ENCODE measurements around the gene WNT7A. TPM values are rescaled to one million over a fixed set of nuclear protein-coding genes. Genes with fewer than 3 reads are reported as not detected.

Gene WNT7A
- total and polyA plus RNA-seq, 2 donors = 0.08 TPM; not detected in 1

DNA sequence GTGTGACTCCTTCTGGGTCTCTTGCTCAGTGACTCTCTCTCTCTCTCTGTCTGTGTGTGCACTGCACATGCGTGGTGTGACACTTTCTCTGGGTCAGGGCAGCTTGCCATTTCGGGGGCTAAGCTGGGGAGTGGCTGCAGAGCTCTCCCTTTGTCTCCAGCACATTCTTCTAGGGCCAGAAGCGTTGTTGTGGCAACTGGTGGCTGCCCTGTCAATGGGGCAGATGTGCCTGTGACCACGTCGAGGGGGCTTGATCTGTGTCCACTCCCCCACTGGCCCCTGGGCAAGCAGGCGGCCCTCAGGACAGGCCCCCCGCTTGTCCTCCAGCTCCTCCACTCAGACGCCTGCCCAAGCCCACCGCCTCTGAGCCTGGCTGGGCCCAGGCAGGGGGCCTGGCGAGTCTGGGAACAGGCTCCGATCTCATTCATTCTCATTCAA, 67.8 kb downstream of the WNT7A start:
- no peak for DNase-seq (ENCODE audit: extremely low spot score)
- 65% methylated on average over 11 of the region's 11 CpGs for whole genome bisulfite sequencing

DNA sequence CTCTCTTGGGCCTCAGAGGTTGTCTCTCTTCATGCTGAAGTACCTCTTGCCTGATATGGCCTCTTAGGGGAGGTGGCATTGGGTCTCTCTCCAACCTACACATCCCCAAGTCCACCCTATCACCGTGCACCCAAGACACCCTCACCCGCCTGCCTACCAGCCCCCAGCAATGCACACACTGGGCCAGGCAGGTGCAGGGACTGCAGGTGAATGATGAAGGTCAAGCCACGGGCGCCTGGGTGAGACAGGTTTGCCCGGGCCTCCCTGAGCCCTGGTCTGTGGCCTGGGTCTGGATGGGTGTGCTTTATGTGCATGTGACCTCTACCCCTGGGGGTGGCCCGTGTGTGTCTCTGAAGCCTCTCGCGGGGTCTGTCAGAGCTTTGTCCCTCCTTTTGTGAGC, 68.3 kb downstream of the WNT7A start:
- H3K27ac ChIP-seq (ENCODE audit: low read depth) = no peak overlapping the region
- no peak for DNase-seq (ENCODE audit: extremely low spot score)
- WGBS = 61% methylated on average over 8 of the region's 8 CpGs

More for the DNA sequence above, 67.8 kb downstream of the WNT7A start:
- Histone ChIP-seq H3K4me1 (ENCODE audit: insufficient read depth) (no peaks in the 10 kb centered on the region), H3K36me3 (ENCODE audit: insufficient read depth) (no peaks in the 10 kb centered on the region), H3K27ac (ENCODE audit: low read depth) (no peak overlapping the region), H3K4me3 (ENCODE audit: low read depth, low read length) (no peak overlapping the region)

DNA sequence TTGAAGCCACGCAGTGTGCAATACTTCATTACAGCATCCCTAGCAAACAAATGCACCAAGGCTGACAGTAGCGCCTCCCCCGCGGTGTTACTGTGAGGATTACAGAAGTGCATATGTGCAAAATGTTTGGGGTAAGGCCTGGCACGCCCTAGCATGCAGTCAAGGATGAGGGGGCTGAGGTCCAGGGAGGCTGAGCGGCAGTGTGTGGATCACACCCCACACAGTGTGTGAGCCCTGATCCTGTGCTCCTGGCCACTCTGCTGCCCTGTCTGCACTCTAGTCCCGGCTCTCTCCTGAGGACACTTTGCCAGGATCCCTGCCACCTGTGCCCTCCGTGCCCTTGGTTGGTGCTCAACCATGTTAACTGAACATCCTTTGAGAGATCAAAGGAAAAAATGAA, 71.3 kb downstream of the WNT7A start:
- no peak for DNase-seq (ENCODE audit: extremely low spot score)
- Histone ChIP-seq H3K4me3 (ENCODE audit: low read depth, low read length) (no peak overlapping the region), H3K36me3 (ENCODE audit: insufficient read depth) (no peaks in the 10 kb centered on the region), H3K27ac (ENCODE audit: low read depth) (no peak overlapping the region), H3K4me1 (ENCODE audit: insufficient read depth) (no peaks in the 10 kb centered on the region)
- WGBS = 87% methylated on average over 8 of the region's 8 CpGs

More for the DNA sequence above, 68.3 kb downstream of the WNT7A start:
- Histone ChIP-seq H3K4me3 (ENCODE audit: low read depth, low read length) (no peak overlapping the region), H3K36me3 (ENCODE audit: insufficient read depth) (no peaks in the 10 kb centered on the region), H3K4me1 (ENCODE audit: insufficient read depth) (no peaks in the 10 kb centered on the region)

DNA sequence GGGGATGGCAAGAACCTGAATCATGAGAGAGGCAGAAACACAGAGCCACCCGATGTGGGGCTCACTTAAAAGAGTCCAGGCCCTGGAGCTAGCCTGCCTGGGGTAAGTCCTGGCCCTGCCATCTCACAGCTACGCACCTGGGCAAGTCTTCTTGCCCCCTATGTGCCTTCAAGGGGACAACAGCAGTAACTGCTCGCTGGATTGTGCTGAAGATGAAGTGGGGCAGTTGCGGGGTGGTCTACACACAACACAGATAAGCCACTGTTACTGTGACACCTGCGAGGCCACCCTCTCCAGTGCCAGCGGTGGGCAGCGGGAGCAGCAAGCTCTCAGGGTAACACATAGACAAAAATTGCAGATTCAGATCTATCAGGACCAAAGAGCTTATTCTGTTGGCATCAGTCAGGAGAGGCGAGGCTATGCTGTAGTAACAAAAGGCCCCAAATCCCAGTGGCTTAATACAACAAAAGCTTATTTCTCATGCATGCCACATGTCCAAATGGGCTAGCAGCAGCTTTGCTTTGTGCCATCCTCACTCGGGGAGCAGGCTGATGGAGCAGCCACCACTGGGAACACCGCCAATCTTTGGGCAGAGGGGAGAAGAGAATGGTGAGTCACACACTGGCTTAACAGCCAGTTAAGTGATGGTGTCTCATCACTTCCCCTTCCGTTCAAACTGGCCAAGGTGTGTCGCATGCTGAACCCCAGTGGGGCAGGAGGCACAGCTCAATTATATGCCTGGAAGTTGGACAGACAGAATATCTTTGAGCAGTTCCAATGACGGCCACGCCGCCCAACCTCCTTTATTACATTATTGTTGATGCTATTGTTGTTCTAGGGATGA, 78.3 kb downstream of the WNT7A start:
- no peak overlapping the region for H3K4me3 ChIP-seq (ENCODE audit: low read depth, low read length)
- no peak overlapping the region for H3K27ac ChIP-seq (ENCODE audit: low read depth)
- WGBS = 77% methylated on average over 15 of the region's 15 CpGs
- H3K4me1 ChIP-seq (ENCODE audit: insufficient read depth) = no peaks in the 10 kb centered on the region
- no peaks in the 10 kb centered on the region for H3K36me3 ChIP-seq (ENCODE audit: insufficient read depth)
- no peak for DNase-seq (ENCODE audit: extremely low spot score)

DNA sequence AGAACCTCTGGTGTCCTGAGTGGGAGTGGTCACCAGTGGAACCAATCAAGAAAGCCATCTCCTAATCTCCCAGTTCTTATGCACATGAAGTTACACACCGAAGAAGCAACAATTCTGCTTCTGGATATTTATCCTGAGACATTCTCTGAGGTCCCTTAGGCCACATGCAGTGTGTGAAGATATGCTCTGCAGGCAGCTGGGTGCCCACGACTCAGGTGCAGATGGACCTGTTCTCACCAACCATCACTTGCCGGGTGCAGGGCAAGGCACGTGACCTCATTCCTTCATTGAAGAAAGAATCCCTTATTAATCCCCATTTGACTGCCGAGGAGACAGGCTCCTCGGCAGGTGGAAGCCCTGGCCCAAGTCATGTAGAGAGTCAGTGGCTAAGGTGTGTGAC, 79.8 kb downstream of the WNT7A start:
- H3K4me1 ChIP-seq (ENCODE audit: insufficient read depth) = no peaks in the 10 kb centered on the region
- no peak for DNase-seq (ENCODE audit: extremely low spot score)
- 78% methylated on average over 6 of the region's 6 CpGs for WGBS
- no peaks in the 10 kb centered on the region for H3K36me3 ChIP-seq (ENCODE audit: insufficient read depth)
- H3K4me3 ChIP-seq (ENCODE audit: low read depth, low read length) = no peak overlapping the region
- no peak overlapping the region for H3K27ac ChIP-seq (ENCODE audit: low read depth)

DNA sequence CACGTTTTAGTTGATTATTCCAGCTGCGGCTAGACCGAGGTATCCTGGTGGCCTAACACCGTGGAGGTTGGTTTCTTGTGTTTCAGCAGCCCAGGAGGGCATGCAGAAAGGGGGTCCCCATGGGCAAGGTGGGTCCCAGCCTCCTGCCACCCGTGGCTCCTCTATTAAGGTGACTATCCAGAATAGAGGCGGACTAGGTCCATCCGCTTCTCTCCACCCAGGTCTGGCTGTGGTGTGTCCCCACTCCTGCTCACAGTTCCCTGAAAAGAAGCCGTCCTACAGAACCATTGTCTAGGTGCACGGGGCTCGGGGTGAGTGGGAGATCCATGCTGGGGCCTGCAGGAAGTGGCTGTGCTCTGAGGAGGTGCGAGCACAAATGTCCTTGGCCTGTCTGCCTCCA, 81.5 kb downstream of the WNT7A start:
- H3K4me3 ChIP-seq (ENCODE audit: low read depth, low read length) = no peak overlapping the region
- no peak for DNase-seq (ENCODE audit: extremely low spot score)
- 75% methylated on average over 11 of the region's 11 CpGs for WGBS
- H3K27ac ChIP-seq (ENCODE audit: low read depth) = no peak overlapping the region
- H3K4me1 ChIP-seq (ENCODE audit: insufficient read depth) = no peaks in the 10 kb centered on the region
- no peaks in the 10 kb centered on the region for H3K36me3 ChIP-seq (ENCODE audit: insufficient read depth)

DNA sequence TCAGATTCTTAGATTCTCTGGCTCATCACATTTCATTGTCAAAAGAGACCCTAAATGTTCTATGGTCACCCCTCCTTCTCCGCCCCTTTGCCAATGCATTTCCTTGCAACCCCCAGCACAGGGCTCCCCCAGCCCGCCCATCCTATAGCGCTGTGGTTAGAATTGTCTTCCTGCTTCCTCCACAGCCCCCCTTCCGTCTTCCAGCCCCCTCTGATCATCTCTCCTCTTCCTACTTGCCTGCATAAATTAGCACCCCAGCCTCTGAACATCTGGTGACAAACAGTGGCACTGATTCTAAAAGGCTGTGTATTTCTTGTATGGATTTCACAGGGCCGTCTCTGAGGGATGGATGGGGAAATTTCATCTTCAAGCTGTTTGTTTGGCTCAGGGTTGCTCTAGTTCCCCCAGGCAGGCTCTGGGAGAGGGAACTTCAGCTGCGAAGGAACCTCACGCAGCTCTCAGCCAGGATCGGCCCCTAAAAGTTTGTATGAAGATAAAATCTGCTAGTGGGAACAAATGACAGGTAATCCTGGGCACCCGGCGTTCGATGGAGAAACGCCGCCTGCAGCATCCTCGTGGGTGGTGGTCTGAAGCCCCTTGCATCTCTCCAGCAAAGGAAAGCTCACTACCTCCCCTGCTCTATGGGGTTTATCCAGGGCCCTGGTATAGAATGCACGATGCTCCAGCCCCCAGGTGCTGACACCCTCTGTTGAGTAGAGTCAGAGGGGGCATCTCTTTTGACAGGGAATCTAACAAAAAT, 83.0 kb downstream of the WNT7A start:
- DNase-seq (ENCODE audit: extremely low spot score) = no peak
- Histone ChIP-seq H3K27ac (ENCODE audit: low read depth) (no peak overlapping the region), H3K4me1 (ENCODE audit: insufficient read depth) (no peaks in the 10 kb centered on the region), H3K36me3 (ENCODE audit: insufficient read depth) (no peaks in the 10 kb centered on the region), H3K4me3 (ENCODE audit: low read depth, low read length) (no peak overlapping the region)
- 45% methylated on average over 15 of the region's 15 CpGs for WGBS

DNA sequence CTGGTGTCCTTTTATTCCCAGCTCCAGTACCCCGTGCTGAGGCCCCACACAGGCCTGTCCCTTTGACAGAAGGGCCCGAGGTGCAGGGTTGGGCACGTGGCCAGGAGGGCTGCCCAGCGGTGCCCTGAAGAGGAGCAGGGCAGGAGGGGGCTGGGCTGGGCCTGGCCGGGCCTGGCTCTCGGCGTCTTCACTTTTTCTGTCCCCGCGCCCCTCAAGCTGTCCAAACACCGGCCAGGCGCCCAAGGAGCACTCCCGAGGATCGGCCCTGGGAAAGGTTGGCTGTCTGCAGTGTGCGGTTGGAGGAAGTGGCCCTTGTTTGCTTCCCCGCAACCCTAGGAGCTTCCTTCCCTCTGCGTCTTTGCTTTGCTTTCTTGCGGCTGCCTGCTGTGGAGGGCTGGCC, 84.1 kb downstream of the WNT7A start:
- Histone ChIP-seq H3K36me3 (ENCODE audit: insufficient read depth) (no peaks in the 10 kb centered on the region), H3K27ac (ENCODE audit: low read depth) (no peak overlapping the region), H3K4me1 (ENCODE audit: insufficient read depth) (no peaks in the 10 kb centered on the region), H3K4me3 (ENCODE audit: low read depth, low read length) (no peak overlapping the region)
- DNase-seq (ENCODE audit: extremely low spot score) = no peak
- 74% methylated on average over 17 of the region's 17 CpGs for WGBS

DNA sequence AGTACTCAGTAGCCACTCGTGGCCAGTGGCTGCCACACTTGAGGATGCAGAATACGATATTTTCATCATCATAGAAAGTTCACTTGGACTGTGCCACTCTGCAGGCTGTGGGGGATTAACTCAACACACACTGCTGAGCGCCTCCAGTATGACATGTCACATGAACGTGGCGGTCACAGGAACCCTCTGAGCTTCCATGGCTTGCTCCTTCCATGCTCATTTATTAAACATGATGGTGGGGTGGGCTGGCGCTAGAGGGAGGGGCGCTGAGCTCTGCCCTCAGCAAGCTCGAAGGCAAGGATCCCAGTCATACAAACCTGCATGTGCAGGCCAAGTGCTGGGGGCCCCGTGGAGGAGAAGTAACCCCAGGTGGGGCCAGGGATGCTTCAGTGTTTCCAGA, 85.5 kb downstream of the WNT7A start:
- DNase-seq (ENCODE audit: extremely low spot score) = no peak
- Histone ChIP-seq H3K4me3 (ENCODE audit: low read depth, low read length) (no peak overlapping the region), H3K27ac (ENCODE audit: low read depth) (no peak overlapping the region), H3K36me3 (ENCODE audit: insufficient read depth) (no peaks in the 10 kb centered on the region), H3K4me1 (ENCODE audit: insufficient read depth) (no peaks in the 10 kb centered on the region)
- WGBS = 86% methylated on average over 9 of the region's 9 CpGs

DNA sequence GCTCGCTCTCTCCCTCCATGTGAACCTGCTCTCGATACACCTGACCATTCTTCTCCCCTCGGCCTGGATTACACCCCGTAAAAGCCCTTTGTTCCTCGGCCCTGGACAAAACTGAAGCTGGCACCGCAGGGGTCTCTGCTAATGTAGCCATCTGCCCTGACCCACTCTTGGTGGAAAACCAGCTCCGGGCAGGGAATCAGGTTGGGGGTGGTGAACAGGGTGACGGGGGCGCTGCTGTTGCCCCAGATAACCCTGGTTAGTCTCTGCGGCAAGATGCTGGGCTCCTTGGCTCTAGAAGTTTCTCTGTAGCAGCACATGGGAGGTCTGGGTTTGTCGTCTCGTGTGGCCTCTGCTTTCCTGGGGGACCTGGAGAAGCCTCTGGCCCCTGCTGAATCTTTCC, 86.4 kb downstream of the WNT7A start:
- Histone ChIP-seq H3K27ac (ENCODE audit: low read depth) (no peak overlapping the region), H3K36me3 (ENCODE audit: insufficient read depth) (no peaks in the 10 kb centered on the region), H3K4me3 (ENCODE audit: low read depth, low read length) (no peak overlapping the region), H3K4me1 (ENCODE audit: insufficient read depth) (no peaks in the 10 kb centered on the region)
- no peak for DNase-seq (ENCODE audit: extremely low spot score)
- 78% methylated on average over 12 of the region's 12 CpGs for WGBS

DNA sequence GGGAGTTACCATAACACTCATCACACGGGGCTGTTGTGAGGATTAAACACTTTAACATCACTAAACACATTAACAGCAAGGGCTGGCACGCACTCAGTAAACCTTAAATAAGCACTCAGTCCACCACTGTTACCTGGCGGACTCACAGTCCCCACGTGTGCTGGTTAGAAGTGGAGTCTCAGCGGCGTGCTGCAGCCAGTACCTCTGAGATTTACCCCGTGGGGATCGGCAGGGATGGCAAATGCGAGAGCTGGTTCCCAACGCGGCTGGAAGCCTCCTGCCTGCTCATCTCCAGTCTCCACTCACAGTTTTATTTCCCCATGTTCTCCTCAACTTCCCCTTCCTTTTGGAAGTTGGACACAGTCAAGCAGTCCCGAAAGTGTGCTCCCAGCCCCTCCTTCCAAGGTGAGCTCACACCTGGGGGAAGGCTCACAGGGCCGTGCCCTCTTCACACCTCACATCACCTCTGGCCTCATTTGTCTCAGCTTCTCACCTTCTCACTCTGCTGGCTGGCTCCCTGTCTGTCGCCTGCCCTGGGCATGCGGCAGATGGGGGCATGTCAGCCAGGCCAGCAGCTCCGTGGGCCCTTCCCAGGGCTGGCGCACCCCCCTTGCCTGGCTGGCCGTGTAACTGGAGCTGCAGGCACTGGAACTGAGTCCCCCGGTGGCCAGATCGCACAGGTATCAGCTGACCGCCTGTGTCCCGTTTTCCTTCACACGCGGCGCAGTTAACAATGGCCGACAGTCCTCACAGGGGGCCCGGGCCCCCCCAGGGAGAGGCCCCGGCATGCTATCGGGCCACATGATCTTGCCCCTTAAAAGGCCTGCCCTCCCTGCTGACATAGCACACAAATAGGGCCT, 87.1 kb downstream of the WNT7A start:
- no peak overlapping the region for H3K27ac ChIP-seq (ENCODE audit: low read depth)
- H3K4me1 ChIP-seq (ENCODE audit: insufficient read depth) = no peaks in the 10 kb centered on the region
- 52% methylated on average over 29 of the region's 29 CpGs for WGBS
- no peak overlapping the region for H3K4me3 ChIP-seq (ENCODE audit: low read depth, low read length)
- H3K36me3 ChIP-seq (ENCODE audit: insufficient read depth) = no peaks in the 10 kb centered on the region
- no peak for DNase-seq (ENCODE audit: extremely low spot score)

DNA sequence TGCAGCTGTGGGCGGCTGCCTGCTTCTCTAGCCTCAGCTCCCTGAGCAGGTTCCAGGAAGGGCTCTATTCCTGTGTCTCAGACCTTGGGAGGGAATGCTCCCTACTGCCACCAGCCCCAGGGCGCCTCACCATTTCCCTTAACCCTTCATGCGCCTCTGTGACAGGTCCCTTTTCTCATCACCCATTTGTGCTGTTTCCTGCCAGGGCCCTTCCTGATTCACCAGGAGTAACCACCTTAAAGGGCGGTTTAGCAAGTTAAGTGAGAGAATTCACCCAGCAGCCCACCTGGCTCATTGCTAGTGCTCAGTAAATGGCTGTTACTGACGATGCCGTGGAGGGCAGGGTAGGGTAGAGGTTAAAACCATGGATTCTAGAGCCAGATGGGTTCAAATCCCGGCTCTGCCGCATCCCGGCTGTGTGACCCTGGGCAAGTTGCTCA, 87.8 kb downstream of the WNT7A start:
- DNase-seq (ENCODE audit: extremely low spot score) = no peak
- no peaks in the 10 kb centered on the region for H3K4me1 ChIP-seq (ENCODE audit: insufficient read depth)
- no peak overlapping the region for H3K4me3 ChIP-seq (ENCODE audit: low read depth, low read length)
- no peak overlapping the region for H3K27ac ChIP-seq (ENCODE audit: low read depth)
- H3K36me3 ChIP-seq (ENCODE audit: insufficient read depth) = no peaks in the 10 kb centered on the region
- 60% methylated on average over 9 of the region's 9 CpGs for whole genome bisulfite sequencing

DNA sequence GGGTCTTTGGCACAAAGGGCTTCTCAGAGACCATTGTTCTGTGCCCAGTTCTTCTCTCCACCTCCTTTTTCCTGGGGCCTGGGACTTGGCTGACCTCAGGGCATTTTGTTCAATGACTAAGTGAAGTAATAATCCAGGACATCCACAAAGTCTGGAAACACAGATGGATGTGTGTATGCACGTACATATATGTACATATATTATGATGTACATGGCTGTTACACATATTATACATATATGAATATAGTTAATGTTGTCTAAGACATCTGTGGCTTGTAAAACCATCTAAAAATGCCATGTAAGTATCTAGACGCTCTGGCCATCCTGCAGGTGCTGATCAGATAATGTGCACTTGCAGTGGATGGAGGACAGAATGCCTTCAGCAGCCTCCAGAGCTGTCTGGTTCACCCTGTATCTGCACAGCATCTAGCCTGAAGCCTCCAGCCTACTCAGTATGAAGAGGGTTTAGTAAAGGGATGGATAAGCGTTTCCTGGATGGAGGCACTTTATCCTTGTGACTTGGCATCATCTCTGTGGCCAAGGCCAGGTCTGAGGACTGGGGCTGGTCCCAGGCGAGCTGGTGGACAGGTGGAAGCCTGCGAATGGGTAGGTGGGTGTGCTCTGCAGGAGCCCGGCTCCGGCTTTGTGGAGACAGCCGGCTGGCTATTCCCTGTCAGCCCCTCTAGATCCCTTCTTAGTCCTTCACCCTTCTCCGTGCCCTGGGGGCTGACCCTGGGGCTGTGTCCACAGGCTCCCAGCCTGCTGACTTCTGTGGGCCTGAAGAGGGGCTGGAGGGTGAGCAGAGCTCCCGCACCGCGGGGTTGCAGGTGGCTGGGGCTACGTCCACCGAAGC, 88.4 kb downstream of the WNT7A start:
- no peak for DNase-seq (ENCODE audit: extremely low spot score)
- Histone ChIP-seq H3K36me3 (ENCODE audit: insufficient read depth) (no peaks in the 10 kb centered on the region), H3K27ac (ENCODE audit: low read depth) (no peak overlapping the region), H3K4me3 (ENCODE audit: low read depth, low read length) (no peak overlapping the region), H3K4me1 (ENCODE audit: insufficient read depth) (no peaks in the 10 kb centered on the region)
- WGBS = 51% methylated on average over 14 of the region's 14 CpGs

All from urinary bladder (tissue), 4 donors.